Astrocyte (in vitro differentiated cells and primary cell): ENCODE results near the gene PDZRN4.

ENCODE experiments used
- EZH2 ChIP-seq: IDR thresholded peaks from 2 replicates; pipeline ENCODE4 v1.6.1; 2012; ENCODE audit warnings: mild to moderate bottlenecking, low read length, inconsistent platforms; ENCODE audit not compliant: insufficient read depth
- TF ChIP-seq, protein P1 (sequence below): IDR thresholded peaks from 2 replicates; pipeline ENCODE4 v1.5.1; 2011; ENCODE audit warnings: low read depth, mild to moderate bottlenecking, inconsistent platforms, low read length, moderate library complexity; ENCODE audit not compliant: insufficient read depth

- TF ChIP-seq, protein P1, sequence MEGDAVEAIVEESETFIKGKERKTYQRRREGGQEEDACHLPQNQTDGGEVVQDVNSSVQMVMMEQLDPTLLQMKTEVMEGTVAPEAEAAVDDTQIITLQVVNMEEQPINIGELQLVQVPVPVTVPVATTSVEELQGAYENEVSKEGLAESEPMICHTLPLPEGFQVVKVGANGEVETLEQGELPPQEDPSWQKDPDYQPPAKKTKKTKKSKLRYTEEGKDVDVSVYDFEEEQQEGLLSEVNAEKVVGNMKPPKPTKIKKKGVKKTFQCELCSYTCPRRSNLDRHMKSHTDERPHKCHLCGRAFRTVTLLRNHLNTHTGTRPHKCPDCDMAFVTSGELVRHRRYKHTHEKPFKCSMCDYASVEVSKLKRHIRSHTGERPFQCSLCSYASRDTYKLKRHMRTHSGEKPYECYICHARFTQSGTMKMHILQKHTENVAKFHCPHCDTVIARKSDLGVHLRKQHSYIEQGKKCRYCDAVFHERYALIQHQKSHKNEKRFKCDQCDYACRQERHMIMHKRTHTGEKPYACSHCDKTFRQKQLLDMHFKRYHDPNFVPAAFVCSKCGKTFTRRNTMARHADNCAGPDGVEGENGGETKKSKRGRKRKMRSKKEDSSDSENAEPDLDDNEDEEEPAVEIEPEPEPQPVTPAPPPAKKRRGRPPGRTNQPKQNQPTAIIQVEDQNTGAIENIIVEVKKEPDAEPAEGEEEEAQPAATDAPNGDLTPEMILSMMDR: no peak
- no peak for TF ChIP-seq EZH2
Observed at GRCh38 chr12:41462312-41462711, 274.2 kb downstream of the PDZRN4 start.
